CD14-positive monocyte (primary cell): ENCODE data around the gene XYLT1. TPM values are rescaled to one million over a fixed set of nuclear protein-coding genes. Genes with fewer than 3 reads are reported as not detected.

Source experiments
- DNase-seq, 3 donors: peaks; one replicate each; pipeline ENCODE4 v3.0.0-alpha.2; 2011 to 2022
- H2AFZ ChIP-seq: 2 replicates; pipeline ENCODE4 v1.6.0; 2012; ENCODE audit warnings: mild to moderate bottlenecking, low read depth, low read length, inconsistent platforms; ENCODE audit not compliant: insufficient read depth, poor library complexity, severe bottlenecking
- H3K27ac ChIP-seq, 2 donors: 1 replicate in 1 of 2; 2 replicates in 1 of 2; pipeline ENCODE4 v1.5.1; 2012 to 2013; ENCODE audit warnings: low read length in 2 of 2, control low read depth in 1 of 2, inconsistent platforms in 1 of 2, low read depth in 1 of 2, mild to moderate bottlenecking in 1 of 2
- H3K27me3 ChIP-seq, 2 donors: one replicate each; pipeline versions ENCODE4 v1.6.0 to v1.6.1; 2011 to 2013; ENCODE audit warnings: low read length in 2 of 2; ENCODE audit not compliant: control insufficient read depth in 2 of 2, insufficient read depth in 2 of 2
- H3K36me3 ChIP-seq, 2 donors: replicated peaks in 1 of 2; 1 replicate in 1 of 2; 2 replicates in 1 of 2; pipeline versions ENCODE4 v1.5.1 to v1.6.1; 2012 to 2013; ENCODE audit warnings: low read length in 2 of 2, control low read depth in 1 of 2, inconsistent platforms in 1 of 2, mild to moderate bottlenecking in 1 of 2; ENCODE audit not compliant: insufficient read depth in 2 of 2, control insufficient read depth in 1 of 2
- H3K4me1 ChIP-seq, 2 donors: 1 replicate in 1 of 2; 2 replicates in 1 of 2; pipeline versions ENCODE4 v1.5.1 to v1.6.1; 2012 to 2013; ENCODE audit warnings: low read length in 2 of 2, control low read depth in 1 of 2, inconsistent platforms in 1 of 2, mild to moderate bottlenecking in 1 of 2, moderate library complexity in 1 of 2; ENCODE audit not compliant: insufficient read depth in 2 of 2, control insufficient read depth in 1 of 2
- H3K4me2 ChIP-seq: replicated peaks from 2 replicates; pipeline ENCODE3; 2012; ENCODE audit warnings: low read length, moderate library complexity, mild to moderate bottlenecking; ENCODE audit not compliant: poor library complexity, severe bottlenecking; ENCODE audit errors: extremely low read depth
- H3K4me3 ChIP-seq, 3 experiments: fragments of 200-600 bp in 1 of 3; sonication (generic) in 1 of 3; replicated peaks in 1 of 3; 1 replicate in 2 of 3; 2 replicates in 1 of 3; pipeline ENCODE4 v1.5.1; 2011 to 2013; ENCODE audit warnings: low read length in 3 of 3, mild to moderate bottlenecking in 3 of 3, control low read depth in 2 of 3, low read depth in 2 of 3, inconsistent platforms in 1 of 3, moderate library complexity in 1 of 3
- H3K79me2 ChIP-seq: 2 replicates; pipeline ENCODE4 v1.6.0; 2012; ENCODE audit warnings: mild to moderate bottlenecking, control low read depth, inconsistent platforms, low read length, moderate library complexity; ENCODE audit not compliant: insufficient read depth
- H3K9ac ChIP-seq: 2 replicates; pipeline ENCODE4 v1.6.0; 2017; ENCODE audit warnings: low read length, mild to moderate bottlenecking; ENCODE audit not compliant: insufficient read depth, poor library complexity, severe bottlenecking
- H3K9me3 ChIP-seq, 2 donors: replicated peaks in 1 of 2; 1 replicate in 1 of 2; 2 replicates in 1 of 2; pipeline versions ENCODE4 v1.5.1 to v1.6.1; 2012 to 2013; ENCODE audit warnings: low read length in 2 of 2, control low read depth in 1 of 2; ENCODE audit not compliant: control insufficient read depth in 1 of 2, insufficient read depth in 1 of 2
- H4K20me1 ChIP-seq: 2 replicates; pipeline ENCODE4 v1.6.0; 2012; ENCODE audit warnings: mild to moderate bottlenecking, low read length, control low read depth, moderate library complexity; ENCODE audit not compliant: insufficient read depth
- H3K27ac Mint-ChIP-seq, 7 donors: one replicate each; pipeline ENCODE4 v1.8.0; 2020; ENCODE audit warnings: mild to moderate bottlenecking in 7 of 7, mixed read lengths in 7 of 7, moderate library complexity in 6 of 7, inconsistent platforms in 2 of 7
- H3K27me3 Mint-ChIP-seq, 3 donors: one replicate each; pipeline ENCODE4 v1.8.0; 2021 to 2022; ENCODE audit warnings: low read depth in 3 of 3, mild to moderate bottlenecking in 3 of 3, mixed read lengths in 3 of 3, moderate library complexity in 3 of 3, inconsistent platforms in 1 of 3
- H3K36me3 Mint-ChIP-seq, 2 donors: one replicate each; pipeline ENCODE4 v1.8.0; 2020; ENCODE audit warnings: mixed read lengths in 2 of 2, inconsistent platforms in 1 of 2, mild to moderate bottlenecking in 1 of 2
- H3K4me1 Mint-ChIP-seq: one replicate; pipeline ENCODE4 v1.8.0; 2020; ENCODE audit warnings: mild to moderate bottlenecking, mixed read lengths
- H3K4me3 Mint-ChIP-seq, 2 donors: one replicate each; pipeline ENCODE4 v1.8.0; 2020; ENCODE audit warnings: mild to moderate bottlenecking in 2 of 2, mixed read lengths in 2 of 2, moderate library complexity in 1 of 2
- H3K9me3 Mint-ChIP-seq, 7 donors: one replicate each; pipeline ENCODE4 v1.8.0; 2020 to 2022; ENCODE audit warnings: mixed read lengths in 7 of 7, mild to moderate bottlenecking in 6 of 7, moderate library complexity in 6 of 7, inconsistent platforms in 2 of 7
- CTCF ChIP-seq: fragments of 200-600 bp; IDR thresholded peaks from one replicate; pipeline ENCODE4 v1.8.0; 2022; ENCODE audit warnings: antibody characterized with exemption, mild to moderate bottlenecking
- WGBS: methylation state at CpG from one replicate; pipeline ENCODE4 v1.1.5; 2013; ENCODE audit warnings: missing lambda C conversion rate; ENCODE audit not compliant: insufficient coverage; 5-methylcytosine and 5-hydroxymethylcytosine counted together
- intact Hi-C, 2 donors: fragments of 100-400 bp; cut with micrococcal nuclease; formaldehyde crosslinking; loops; one replicate each; pipeline versions ENCODE4 v1.15.0 to v1.15.1; 2023
- polyA plus RNA-seq, 3 donors: library from polyadenylated mRNA; depleted of rRNA in 1 of 3; unstranded in 2 of 3; stranded (reverse) in 1 of 3; fragments of 300-500 nt in 2 of 3; fragments of >200 nt in 1 of 3; fragmentation: Illumina TruSeq in 2 of 3; gene quantifications; 1 replicate in 2 of 3; 2 replicates in 1 of 3; pipeline ENCODE4 v1.2.3, GENCODE V29; 2012 to 2021

Gene XYLT1
- polyA plus RNA-seq, 3 donors = 0.51 to 9.4 (median 1.6) TPM

GRCh38 chr16:17437981-17438380 is 32.8 kb downstream of the XYLT1 start:
- Histone ChIP-seq H3K4me3 (no peak overlapping the region), H3K79me2 (peaks cover 37% of the 10 kb centered on the region), H3K4me1 (peaks cover 15 to 24% of the 10 kb centered on the region in 2 donors), H3K9ac (no peak overlapping the region), H4K20me1 (peaks cover 40% of the 10 kb centered on the region), H3K27ac (no peak overlapping the region), H3K4me2 (no peak overlapping the region), H3K9me3 (no peaks in the 10 kb centered on the region), H2AFZ (no peak overlapping the region), H3K36me3 (peaks cover 0 to 8% of the 10 kb centered on the region in 2 donors), H3K27me3 (no peaks in the 10 kb centered on the region)
- intact Hi-C loops = no loop called here
- Mint-ChIP-seq H3K36me3 (peaks cover 9 to 26% of the 10 kb centered on the region in 2 donors), H3K4me1 (peaks cover 27% of the 10 kb centered on the region), H3K9me3 (no peaks in the 10 kb centered on the region), H3K4me3 (no peak overlapping the region), H3K27ac (peak overlapping the region in 1 of 7 donors; percentile 51), H3K27me3 (no peaks in the 10 kb centered on the region)
- WGBS = no CpG with 5 or more reads among the region's 5 CpGs
- peak in 2 of 3 donors; percentile 8 to 55 for DNase-seq
- TF ChIP-seq CTCF = no peak

- intact Hi-C loops = no loop called here
- H2AFZ ChIP-seq = no peak overlapping the region
- no peaks in the 10 kb centered on the region for H3K9me3 Mint-ChIP-seq
- no peak overlapping the region for H3K27ac Mint-ChIP-seq
- no peaks in the 10 kb centered on the region for H3K9me3 ChIP-seq
- 92% methylated on average over 8 of the region's 13 CpGs for WGBS
- H3K4me3 Mint-ChIP-seq = no peak overlapping the region
- peaks cover 0 to 8% of the 10 kb centered on the region in 2 donors for H3K36me3 ChIP-seq
- peaks cover 40% of the 10 kb centered on the region for H4K20me1 ChIP-seq
- TF ChIP-seq CTCF = no peak
- peaks cover 43% of the 10 kb centered on the region for H3K79me2 ChIP-seq
- peaks cover 32% of the 10 kb centered on the region for H3K4me1 Mint-ChIP-seq
- H3K9ac ChIP-seq = no peak overlapping the region
- H3K4me1 ChIP-seq = peaks cover 19 to 28% of the 10 kb centered on the region in 2 donors
- H3K36me3 Mint-ChIP-seq = peaks cover 5 to 26% of the 10 kb centered on the region in 2 donors
- no peak overlapping the region for H3K4me2 ChIP-seq
- no peaks in the 10 kb centered on the region for H3K27me3 Mint-ChIP-seq
- H3K27me3 ChIP-seq = no peaks in the 10 kb centered on the region
- no peak overlapping the region for H3K27ac ChIP-seq
- no peak overlapping the region for H3K4me3 ChIP-seq
- DNase-seq = no peak
Observed at GRCh38 chr16:17437127-17437720, 33.5 kb downstream of the XYLT1 start.
